Anterior cingulate cortex (tissue), 58 donors: ENCODE results near the gene CARD9.

ENCODE experiments used
- DNase-seq, 58 donors: peaks; one replicate each; lab custom pipeline; 2025; lab: John Stamatoyannopoulos, UW

The CARD9 gene

GRCh38 chr9:136381966-136382513 lies 8.6 kb upstream of the CARD9 start:
- DNase-seq: peak in 1 of 58 donors; percentile 46

GRCh38 chr9:136381311-136381710 lies 7.8 kb upstream of the CARD9 start:
- DNase-seq: peak in 12 of 58 donors; percentile 10 to 60 (median 34)

GRCh38 chr9:136380381-136380780 lies 6.9 kb upstream of the CARD9 start:
- no peak for DNase-seq

GRCh38 chr9:136379891-136380290 lies 6.4 kb upstream of the CARD9 start:
- DNase-seq: no peak

GRCh38 chr9:136379401-136379800 lies 5.9 kb upstream of the CARD9 start:
- no peak for DNase-seq

GRCh38 chr9:136379003-136379287 lies 5.5 kb upstream of the CARD9 start:
- DNase-seq: no peak

GRCh38 chr9:136378170-136379002 lies 4.9 kb upstream of the CARD9 start:
- DNase-seq: no peak

GRCh38 chr9:136377341-136378169 lies 4.1 kb upstream of the CARD9 start:
- no peak for DNase-seq

GRCh38 chr9:136376457-136376856 lies 3.0 kb upstream of the CARD9 start:
- no peak for DNase-seq

- DNase-seq: no peak
These were observed 1.6 kb upstream of the CARD9 start for GRCh38 chr9:136375096-136375495.

- no peak for DNase-seq
These were observed 710 bp upstream of the CARD9 start for GRCh38 chr9:136374183-136374575.

- peak in 15 of 58 donors; percentile 13 to 45 (median 28) for DNase-seq
These were observed 739 bp downstream of the CARD9 start for GRCh38 chr9:136372561-136373299.

GRCh38 chr9:136372006-136372405 lies 1.5 kb downstream of the CARD9 start:
- DNase-seq: no peak

- DNase-seq: no peak
These were observed 2.0 kb downstream of the CARD9 start for GRCh38 chr9:136371533-136371880.

- no peak for DNase-seq
These were observed 2.6 kb downstream of the CARD9 start for GRCh38 chr9:136370687-136371532.

- no peak for DNase-seq
These were observed 3.4 kb downstream of the CARD9 start for GRCh38 chr9:136370037-136370436.

GRCh38 chr9:136368190-136368589 lies 5.3 kb downstream of the CARD9 start:
- DNase-seq: no peak

GRCh38 chr9:136367296-136368145 lies 5.9 kb downstream of the CARD9 start:
- no peak for DNase-seq

- no peak for DNase-seq
These were observed 6.6 kb downstream of the CARD9 start for GRCh38 chr9:136366826-136367225.
